ENCODE results near the gene CTNND1.

The CTNND1 gene

GRCh38 chr11:57793351-57794115 lies 31.9 kb downstream of the CTNND1 start:
- no peak for DNase-seq (ENCODE audit: low spot score)
- no peak overlapping the region for H3K27ac ChIP-seq
- POLR2A ChIA-PET (ENCODE audit: low non-redundant PET): interaction anchor here (0.7 kb wide), 1 partner anchor 13 kb away, joined by 4 read pairs; no protein-coding TSS in a partner anchor
- TF ChIP-seq, protein P1, sequence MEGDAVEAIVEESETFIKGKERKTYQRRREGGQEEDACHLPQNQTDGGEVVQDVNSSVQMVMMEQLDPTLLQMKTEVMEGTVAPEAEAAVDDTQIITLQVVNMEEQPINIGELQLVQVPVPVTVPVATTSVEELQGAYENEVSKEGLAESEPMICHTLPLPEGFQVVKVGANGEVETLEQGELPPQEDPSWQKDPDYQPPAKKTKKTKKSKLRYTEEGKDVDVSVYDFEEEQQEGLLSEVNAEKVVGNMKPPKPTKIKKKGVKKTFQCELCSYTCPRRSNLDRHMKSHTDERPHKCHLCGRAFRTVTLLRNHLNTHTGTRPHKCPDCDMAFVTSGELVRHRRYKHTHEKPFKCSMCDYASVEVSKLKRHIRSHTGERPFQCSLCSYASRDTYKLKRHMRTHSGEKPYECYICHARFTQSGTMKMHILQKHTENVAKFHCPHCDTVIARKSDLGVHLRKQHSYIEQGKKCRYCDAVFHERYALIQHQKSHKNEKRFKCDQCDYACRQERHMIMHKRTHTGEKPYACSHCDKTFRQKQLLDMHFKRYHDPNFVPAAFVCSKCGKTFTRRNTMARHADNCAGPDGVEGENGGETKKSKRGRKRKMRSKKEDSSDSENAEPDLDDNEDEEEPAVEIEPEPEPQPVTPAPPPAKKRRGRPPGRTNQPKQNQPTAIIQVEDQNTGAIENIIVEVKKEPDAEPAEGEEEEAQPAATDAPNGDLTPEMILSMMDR (conservative IDR thresholded peaks at IDR 0.05; ENCODE audit: low read depth): no peak
- CTCF ChIA-PET: interaction anchor here (0.7 kb wide), 1 partner anchor 106 kb away, joined by 4 read pairs; no protein-coding TSS in a partner anchor

DNA sequence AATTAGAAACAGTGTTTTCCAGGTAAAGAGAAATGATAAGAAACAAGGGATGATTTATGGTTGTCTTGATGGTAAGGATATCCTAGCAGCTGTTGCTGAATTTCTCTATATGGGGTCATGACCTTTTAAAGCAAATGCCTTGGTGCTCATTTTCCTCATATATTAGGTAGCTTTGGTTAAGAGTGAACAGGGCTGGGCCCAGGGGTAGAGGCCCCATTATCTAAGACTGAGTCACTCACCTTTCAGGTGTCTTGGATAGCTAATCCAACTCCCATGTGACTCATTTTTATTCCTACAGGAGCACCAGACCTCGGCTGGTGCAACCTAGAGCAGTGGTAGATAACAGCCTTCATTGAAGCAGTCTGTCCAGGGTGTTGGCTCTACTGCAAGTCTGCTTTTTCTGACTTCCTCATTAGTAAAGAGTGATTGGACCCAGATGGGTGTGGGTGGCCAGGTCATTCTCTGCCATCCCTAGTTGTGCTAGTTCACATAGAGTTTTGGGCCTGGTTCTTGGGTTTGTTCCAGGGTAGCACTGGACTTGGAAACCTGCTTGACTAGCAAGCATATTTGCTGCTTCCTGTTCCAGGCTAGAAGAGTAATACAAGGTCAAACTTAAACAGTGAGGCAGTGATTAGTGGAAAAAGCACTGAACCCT lies 37.4 kb downstream of the CTNND1 start:
- CTCF ChIA-PET: interaction anchor here (2.4 kb wide), 1 partner anchor 39 kb away, joined by 17 read pairs; no protein-coding TSS in a partner anchor
- POLR2A ChIA-PET (ENCODE audit: low non-redundant PET): interaction anchor here (0.6 kb wide), 1 partner anchor 476 kb away, joined by 8 read pairs; no protein-coding TSS in a partner anchor
- H3K27ac ChIP-seq: peak overlapping the region; percentile 77
- TF ChIP-seq, protein P1 (conservative IDR thresholded peaks at IDR 0.05; ENCODE audit: low read depth): no peak
- peak; percentile 90 for DNase-seq (ENCODE audit: low spot score)

DNA sequence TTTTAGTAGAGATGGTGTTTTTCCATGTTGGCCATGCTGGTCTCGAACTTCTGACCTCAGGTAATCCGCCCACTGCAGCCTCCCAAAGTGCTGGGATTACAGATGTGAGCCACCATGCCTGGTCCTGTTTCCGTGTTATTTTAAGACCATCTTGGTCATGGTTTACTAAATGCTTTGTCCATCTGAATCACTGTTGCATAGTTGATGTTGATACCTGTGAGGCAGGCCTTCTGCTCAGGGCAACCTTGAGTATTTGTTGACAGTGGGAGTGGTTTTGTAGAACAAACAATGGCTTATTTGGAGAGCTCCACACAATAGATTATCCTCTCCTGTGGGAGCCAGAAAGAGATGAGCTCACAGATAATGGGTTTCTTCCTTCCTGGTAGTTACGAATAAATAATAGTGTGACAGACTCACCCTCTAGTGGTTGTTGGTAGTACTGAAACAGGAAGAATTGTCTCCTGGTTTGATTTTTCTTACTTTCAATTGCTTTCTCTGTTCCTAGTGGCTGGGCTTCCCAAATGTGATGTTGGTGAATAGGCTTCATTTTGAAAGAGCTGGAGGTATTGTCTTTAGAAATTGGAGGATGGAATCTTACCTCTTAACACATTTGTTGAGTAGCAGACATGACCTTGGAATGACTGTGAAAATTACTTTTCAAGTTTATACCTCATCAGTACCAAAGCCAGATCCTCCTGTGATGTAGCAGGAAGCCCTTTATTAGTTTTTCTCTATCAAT lies 39.0 kb downstream of the CTNND1 start:
- peak; percentile 79 for DNase-seq (ENCODE audit: low spot score)
- POLR2A ChIA-PET (ENCODE audit: low non-redundant PET): interaction anchor here (0.9 kb wide), 1 partner anchor 38 kb away, joined by 3 read pairs; no protein-coding TSS in a partner anchor
- TF ChIP-seq, protein P1 (conservative IDR thresholded peaks at IDR 0.05; ENCODE audit: low read depth): peak; percentile 84
- H3K27ac ChIP-seq: peak overlapping the region; percentile 64
- CTCF ChIA-PET: interaction anchor here (0.6 to 2.4 kb wide), 23 partner anchors 9 to 719 kb away, joined by 3 to 22 read pairs (median 4); partner anchors contain the start of genes BTBD18, CLP1 and SELENOH

GRCh38 chr11:57801183-57801485 lies 39.5 kb downstream of the CTNND1 start:
- no peak overlapping the region for H3K27ac ChIP-seq
- no peak for DNase-seq (ENCODE audit: low spot score)
- TF ChIP-seq, protein P1 (conservative IDR thresholded peaks at IDR 0.05; ENCODE audit: low read depth): no peak
- CTCF ChIA-PET: interaction anchor here (0.7 to 2.4 kb wide), 14 partner anchors 9 to 719 kb away, joined by 3 to 22 read pairs (median 4); partner anchors contain the start of genes BTBD18, CLP1 and SELENOH
- POLR2A ChIA-PET (ENCODE audit: low non-redundant PET): interaction anchor here (0.9 kb wide), 1 partner anchor 38 kb away, joined by 3 read pairs; no protein-coding TSS in a partner anchor

DNA sequence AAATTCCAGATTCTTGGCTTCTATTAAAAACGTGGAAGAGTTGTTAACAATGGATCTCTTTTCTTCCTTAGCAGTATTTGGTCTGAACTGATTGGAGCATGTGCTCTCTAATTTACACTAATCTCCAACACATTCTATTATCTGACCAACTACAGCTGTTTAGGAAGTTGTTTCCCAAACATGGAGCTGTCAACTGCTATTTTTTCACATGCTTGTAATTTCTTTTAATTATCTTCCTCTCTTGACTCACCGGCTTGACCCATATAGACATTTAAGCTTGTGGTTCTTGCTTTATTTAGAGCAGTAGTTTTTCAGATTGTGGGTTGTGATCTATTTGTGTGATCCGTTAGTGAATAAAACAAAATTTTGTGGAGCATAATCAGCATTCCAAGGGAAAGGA lies 40.8 kb downstream of the CTNND1 start:
- TF ChIP-seq, protein P1 (conservative IDR thresholded peaks at IDR 0.05; ENCODE audit: low read depth): no peak
- H3K27ac ChIP-seq: no peak overlapping the region
- ChIA-PET CTCF (interaction anchor here (0.6 kb wide), 1 partner anchor 1957 kb away, joined by 3 read pairs; no protein-coding TSS in a partner anchor), POLR2A (ENCODE audit: low non-redundant PET) (no interaction called here)
- DNase-seq (ENCODE audit: low spot score): no peak

- TF ChIP-seq, protein P1 (conservative IDR thresholded peaks at IDR 0.05; ENCODE audit: low read depth): no peak
- no peak for DNase-seq (ENCODE audit: low spot score)
- H3K27ac ChIP-seq: no peak overlapping the region
- CTCF ChIA-PET: interaction anchor here (0.6 kb wide), 1 partner anchor 23 kb away, joined by 4 read pairs; no protein-coding TSS in a partner anchor
- POLR2A ChIA-PET (ENCODE audit: low non-redundant PET): no interaction called here
These were observed 42.9 kb downstream of the CTNND1 start for GRCh38 chr11:57804466-57804865.
